Ovary (tissue), 9 donors: ENCODE results near the gene HCAR1. TPM values are rescaled to one million over a fixed set of nuclear protein-coding genes. Genes with fewer than 3 reads are reported as not detected.

Experiments
- DNase-seq, 5 donors: peaks; one replicate each; pipeline ENCODE4 v3.0.0-alpha.2; 2019 to 2020
- H3K27ac ChIP-seq, 2 donors: fragments of 200-600 bp; one replicate each; pipeline versions ENCODE4 v1.5.1 to v1.8.0; 2019 to 2022
- H3K27me3 ChIP-seq: fragments of 200-600 bp; one replicate; pipeline ENCODE4 v1.8.0; 2022
- H3K36me3 ChIP-seq: fragments of 200-600 bp; sonication (generic); one replicate; pipeline ENCODE4 v1.5.1; 2019
- H3K4me1 ChIP-seq: one replicate; pipeline ENCODE4 v1.8.1; 2013; ENCODE audit warnings: mild to moderate bottlenecking, moderate library complexity; ENCODE audit not compliant: insufficient read depth
- H3K4me3 ChIP-seq: fragments of 200-600 bp; sonication (generic); one replicate; pipeline ENCODE4 v1.5.1; 2017
- H3K9me3 ChIP-seq, 2 donors: fragments of 200-600 bp in 1 of 2; sonication (generic) in 1 of 2; one replicate each; pipeline versions ENCODE4 v1.5.1 to v1.8.1; 2013 to 2019; ENCODE audit warnings: mild to moderate bottlenecking in 1 of 2, moderate library complexity in 1 of 2
- CTCF ChIP-seq, 3 donors: fragments of 450-650 bp in 2 of 3; fragments of 200-600 bp in 1 of 3; IDR thresholded peaks; one replicate each; pipeline versions ENCODE4 v1.5.1 to v1.8.0; 2016 to 2022; ENCODE audit warnings: antibody characterized with exemption in 3 of 3, mild to moderate bottlenecking in 1 of 3
- EP300 ChIP-seq: sonication (generic); formaldehyde crosslinking; IDR thresholded peaks from one replicate; pipeline ENCODE4 v1.6.1; 2017; ENCODE audit warnings: antibody characterized with exemption
- POLR2A ChIP-seq: fragments of 450-650 bp; IDR thresholded peaks from one replicate; pipeline ENCODE4 v1.6.1; 2017; ENCODE audit warnings: antibody characterized with exemption, mild to moderate bottlenecking, moderate library complexity
- WGBS, 3 donors: extraction: QIAGEN DNeasy Blood & Tissue Kit in 1 of 3; methylation state at CpG; one replicate each; pipeline versions ENCODE4 v1.1.5 to v1.1.7; 2013 to 2017; 5-methylcytosine and 5-hydroxymethylcytosine counted together
- intact Hi-C, 4 donors: fragments of 100-400 bp; cut with DNase I; formaldehyde crosslinking; loops; one replicate each; pipeline versions ENCODE4 v1.11.0 to v1.15.1; 2022 to 2023
- polyA plus RNA-seq, 2 donors: library from polyadenylated mRNA; stranded (reverse); fragments of 200-250 nt in 1 of 2; fragments of 350-450 nt in 1 of 2; fragmentation: Illumina TruSeq in 1 of 2; extraction: RNeasy Lipid Tissue Mini Kit (QIAGEN cat#74804) in 1 of 2; gene quantifications; one replicate each; pipeline ENCODE4 v1.2.3, GENCODE V29; 2013 to 2014
- total RNA-seq, 7 donors: library from RNA; depleted of rRNA in 2 of 7; stranded (reverse); fragments of >200 nt in 2 of 7; fragmentation: NEBNext Ultra II Directional in 3 of 7; extraction: Animal tissue kit (Norgen Biotek cat#: 25700) in 3 of 7; gene quantifications; one replicate each; pipeline versions ENCODE4 v1.1.0 to v1.2.4, GENCODE V29; 2016 to 2023
- donor health status: DM: no; HTN: no; CAD: no; lungs with moderate emphysema.
- donor health status: DM: no; HTN: no; CAD: no.
- donor health status: Bipolar disorder and iron deficiency.
- donor health status: DM: yes; HTN: yes; CAD: no.
- donor health status: DM: no; HTN: no; CAD: no.
- donor health status: DM: yes; HTN: yes; CAD: no.

The HCAR1 gene
- total and polyA plus RNA-seq, 9 donors: 0.10 to 2.6 (median 0.53) TPM; not detected in 1

GRCh38 chr12:122732170-122732569, 1.5 kb upstream of the HCAR1 start:
- Histone ChIP-seq H3K27me3 (no peaks in the 10 kb centered on the region), H3K27ac (no peak overlapping the region), H3K36me3 (no peaks in the 10 kb centered on the region), H3K4me3 (no peak overlapping the region), H3K4me1 (peaks cover 2% of the 10 kb centered on the region), H3K9me3 (no peaks in the 10 kb centered on the region)
- 89 to 95% (median 91%) methylated on average over 3 of the region's 3 CpGs for WGBS, 3 donors
- DNase-seq: no peak
- TF ChIP-seq EP300: no peak
- no peak for TF ChIP-seq CTCF (IDR thresholded peaks at IDR 0.05)
- TF ChIP-seq POLR2A: no peak
- intact Hi-C loops: loop anchor here in 2 of 4 donors (10.0 kb wide), 2 partner anchors 77 to 97 kb away; no protein-coding TSS in a partner anchor

GRCh38 chr12:122729583-122730214, 945 bp downstream of the HCAR1 start:
- H3K27me3 ChIP-seq: no peaks in the 10 kb centered on the region
- peaks cover 2% of the 10 kb centered on the region for H3K4me1 ChIP-seq
- peak in 1 of 5 donors; percentile 23 for DNase-seq
- TF ChIP-seq POLR2A (no peak), EP300 (no peak), CTCF (IDR thresholded peaks at IDR 0.05) (no peak)
- intact Hi-C loops: loop anchor here in 2 of 4 donors (10.0 kb wide), 2 partner anchors 75 to 95 kb away; no protein-coding TSS in a partner anchor
- no peaks in the 10 kb centered on the region for H3K36me3 ChIP-seq
- 87 to 90% (median 88%) methylated on average over 27 of the region's 27 CpGs for WGBS, 3 donors
- no peaks in the 10 kb centered on the region for H3K9me3 ChIP-seq
- no peak overlapping the region for H3K27ac ChIP-seq
- no peak overlapping the region for H3K4me3 ChIP-seq

- WGBS, 3 donors: 72 to 82% (median 75%) methylated on average over 5 of the region's 5 CpGs
- intact Hi-C loops: no loop called here
- H3K27ac ChIP-seq: no peak overlapping the region
- no peak for TF ChIP-seq POLR2A
- TF ChIP-seq CTCF (IDR thresholded peaks at IDR 0.05): no peak
- no peak for TF ChIP-seq EP300
- H3K27me3 ChIP-seq: no peaks in the 10 kb centered on the region
- no peaks in the 10 kb centered on the region for H3K36me3 ChIP-seq
- H3K9me3 ChIP-seq: no peaks in the 10 kb centered on the region
- DNase-seq: no peak
- H3K4me1 ChIP-seq: peaks cover 2% of the 10 kb centered on the region
- H3K4me3 ChIP-seq: no peak overlapping the region
Measured at GRCh38 chr12:122726080-122726558, 4.5 kb downstream of the HCAR1 start.

- Histone ChIP-seq H3K27me3 (no peaks in the 10 kb centered on the region), H3K4me1 (peaks cover 2% of the 10 kb centered on the region), H3K9me3 (no peaks in the 10 kb centered on the region), H3K36me3 (no peaks in the 10 kb centered on the region), H3K27ac (no peak overlapping the region), H3K4me3 (no peak overlapping the region)
- 88 to 91% (median 89%) methylated on average over 6 of the region's 6 CpGs for WGBS, 3 donors
- DNase-seq: no peak
- no peak for TF ChIP-seq CTCF (IDR thresholded peaks at IDR 0.05)
- TF ChIP-seq EP300: no peak
- no peak for TF ChIP-seq POLR2A
- intact Hi-C loops: no loop called here
Measured at GRCh38 chr12:122725452-122726079, 5.1 kb downstream of the HCAR1 start.
